ENCODE data around the gene MTURN. TPM values are rescaled to one million over a fixed set of nuclear protein-coding genes. Genes with fewer than 3 reads are reported as not detected.

The MTURN gene
- total and polyA plus RNA-seq, 9 of the 15 experiments (the other 6 are each of a cell fraction or from before 2014, with no cell fraction given), result 0.94 to 14.8 (median 6.4) TPM

DNA sequence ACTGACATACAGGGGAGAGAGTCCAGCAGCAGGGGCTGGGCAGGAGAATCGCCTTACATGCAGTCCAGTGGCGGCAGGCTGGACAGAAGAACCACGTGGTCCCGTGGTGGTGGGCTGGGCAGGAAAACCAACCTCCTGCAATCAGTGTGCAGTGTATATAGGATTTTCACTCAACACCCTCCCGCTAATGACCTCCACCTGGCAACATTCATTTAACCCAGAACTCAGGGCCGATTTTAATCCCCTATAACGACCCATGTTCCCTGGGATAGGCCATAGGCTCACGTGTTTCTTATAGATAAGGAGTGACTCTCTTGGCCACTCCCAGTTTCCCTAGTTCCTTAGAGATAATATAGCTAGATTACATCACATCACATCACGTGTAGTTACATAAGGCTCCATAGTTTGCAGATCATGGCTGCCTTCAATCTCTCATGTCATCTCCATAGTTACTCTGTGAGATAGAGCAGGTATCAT lies 19.4 kb downstream of the MTURN start (continued):
- TF ChIP-seq AFF4 (CRISPR knock-in tag; IDR thresholded peaks at IDR 0.05) (0 out of 2 replicates have a peak, but pooled peaks have one; percentile 30), HMG20A (CRISPR knock-in tag; conservative IDR thresholded peaks at IDR 0.05) (no peak), CSDE1 (IDR thresholded peaks at IDR 0.05) (no peak), ZNF551 (CRISPR knock-in tag; IDR thresholded peaks at IDR 0.05) (no peak), MAZ (CRISPR knock-in tag; conservative IDR thresholded peaks at IDR 0.05 in 1 of 2, IDR thresholded peaks at IDR 0.05 in 1 of 2) (0 out of 4 replicates have a peak, but pooled peaks of 1 of the 2 experiments have one; percentile 54), ZZZ3 (IDR thresholded peaks at IDR 0.05) (no peak), CBFA2T2 (conservative IDR thresholded peaks at IDR 0.05) (peak; percentile 81), ZNF280B (CRISPR knock-in tag; IDR thresholded peaks at IDR 0.05) (no peak), ZNF609 (CRISPR knock-in tag; IDR thresholded peaks at IDR 0.05; ENCODE audit: borderline replicate concordance) (no peak), POLR2G (IDR thresholded peaks at IDR 0.05; ENCODE audit: low read depth, low read length) (no peak)
- TF ChIP-seq, protein P1, sequence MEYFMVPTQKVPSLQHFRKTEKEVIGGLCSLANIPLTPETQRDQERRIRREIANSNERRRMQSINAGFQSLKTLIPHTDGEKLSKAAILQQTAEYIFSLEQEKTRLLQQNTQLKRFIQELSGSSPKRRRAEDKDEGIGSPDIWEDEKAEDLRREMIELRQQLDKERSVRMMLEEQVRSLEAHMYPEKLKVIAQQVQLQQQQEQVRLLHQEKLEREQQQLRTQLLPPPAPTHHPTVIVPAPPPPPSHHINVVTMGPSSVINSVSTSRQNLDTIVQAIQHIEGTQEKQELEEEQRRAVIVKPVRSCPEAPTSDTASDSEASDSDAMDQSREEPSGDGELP (CRISPR knock-in tag; IDR thresholded peaks at IDR 0.05; ENCODE audit: borderline replicate concordance), result 0 out of 2 replicates have a peak, but pooled peaks have one; percentile 26
- TF ChIP-seq, protein P2, sequence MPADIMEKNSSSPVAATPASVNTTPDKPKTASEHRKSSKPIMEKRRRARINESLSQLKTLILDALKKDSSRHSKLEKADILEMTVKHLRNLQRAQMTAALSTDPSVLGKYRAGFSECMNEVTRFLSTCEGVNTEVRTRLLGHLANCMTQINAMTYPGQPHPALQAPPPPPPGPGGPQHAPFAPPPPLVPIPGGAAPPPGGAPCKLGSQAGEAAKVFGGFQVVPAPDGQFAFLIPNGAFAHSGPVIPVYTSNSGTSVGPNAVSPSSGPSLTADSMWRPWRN (IDR thresholded peaks at IDR 0.05; ENCODE audit: low read depth), result peak; percentile 77
- TF ChIP-seq, protein P3, sequence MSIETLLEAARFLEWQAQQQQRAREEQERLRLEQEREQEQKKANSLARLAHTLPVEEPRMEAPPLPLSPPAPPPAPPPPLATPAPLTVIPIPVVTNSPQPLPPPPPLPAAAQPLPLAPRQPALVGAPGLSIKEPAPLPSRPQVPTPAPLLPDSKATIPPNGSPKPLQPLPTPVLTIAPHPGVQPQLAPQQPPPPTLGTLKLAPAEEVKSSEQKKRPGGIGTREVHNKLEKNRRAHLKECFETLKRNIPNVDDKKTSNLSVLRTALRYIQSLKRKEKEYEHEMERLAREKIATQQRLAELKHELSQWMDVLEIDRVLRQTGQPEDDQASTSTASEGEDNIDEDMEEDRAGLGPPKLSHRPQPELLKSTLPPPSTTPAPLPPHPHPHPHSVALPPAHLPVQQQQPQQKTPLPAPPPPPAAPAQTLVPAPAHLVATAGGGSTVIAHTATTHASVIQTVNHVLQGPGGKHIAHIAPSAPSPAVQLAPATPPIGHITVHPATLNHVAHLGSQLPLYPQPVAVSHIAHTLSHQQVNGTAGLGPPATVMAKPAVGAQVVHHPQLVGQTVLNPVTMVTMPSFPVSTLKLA (conservative IDR thresholded peaks at IDR 0.05), result peak; percentile 68 to 77
